Keratinocyte (primary cell): ENCODE results near the gene COL8A1. TPM values are rescaled to one million over a fixed set of nuclear protein-coding genes. Genes with fewer than 3 reads are reported as not detected.

Experiments
- DNase-seq: peaks from one replicate; pipeline ENCODE4 v3.0.0-alpha.2; 2011; ENCODE audit warnings: low read depth, missing footprints, low spot score
- FAIRE-seq: peaks from 2 replicates; lab custom pipeline; 2011; peaks lifted over from hg19 to GRCh38; lab: Jason Lieb, UNC
- H2AFZ ChIP-seq: 2 replicates; pipeline ENCODE4 v1.6.0; 2012; ENCODE audit warnings: low read length, control low read depth, inconsistent platforms; ENCODE audit not compliant: control insufficient read depth
- H3K27ac ChIP-seq: 2 replicates; pipeline ENCODE4 v1.5.1; 2011; ENCODE audit warnings: low read length; ENCODE audit not compliant: control insufficient read depth, insufficient read depth
- H3K27me3 ChIP-seq: 3 replicates; pipeline ENCODE4 v1.6.0; 2011; ENCODE audit warnings: low read length; ENCODE audit not compliant: control insufficient read depth, insufficient read depth; ENCODE audit errors: extremely low read depth
- H3K36me3 ChIP-seq, 2 experiments: 2 replicates in 1 of 2; 3 replicates in 1 of 2; pipeline ENCODE4 v1.5.1; 2011; ENCODE audit warnings: low read length in 2 of 2, mild to moderate bottlenecking in 1 of 2; ENCODE audit not compliant: control insufficient read depth in 2 of 2, insufficient read depth in 2 of 2; ENCODE audit errors: extremely low read depth in 1 of 2
- H3K4me1 ChIP-seq: 3 replicates; pipeline ENCODE4 v1.5.1; 2011; ENCODE audit warnings: low read length; ENCODE audit not compliant: control insufficient read depth, insufficient read depth; ENCODE audit errors: extremely low read depth
- H3K4me2 ChIP-seq: 3 replicates; pipeline ENCODE4 v1.6.0; 2011; ENCODE audit warnings: low read depth, low read length; ENCODE audit not compliant: control insufficient read depth, insufficient read depth; ENCODE audit errors: extremely low read depth
- H3K4me3 ChIP-seq, 3 experiments: fragments of 200-600 bp in 1 of 3; sonication (generic) in 1 of 3; 2 replicates in 2 of 3; 3 replicates in 1 of 3; pipeline ENCODE4 v1.5.1; 2011 to 2016; ENCODE audit warnings: low read length in 3 of 3, mild to moderate bottlenecking in 3 of 3, control low read depth in 2 of 3, inconsistent platforms in 1 of 3, low read depth in 1 of 3, mixed read lengths in 1 of 3, mixed run types in 1 of 3, moderate library complexity in 1 of 3; ENCODE audit not compliant: control insufficient read depth in 2 of 3, insufficient read depth in 2 of 3; ENCODE audit errors: extremely low read depth in 1 of 3
- H3K79me2 ChIP-seq: 2 replicates; pipeline ENCODE4 v1.6.0; 2012; ENCODE audit warnings: low read length; ENCODE audit not compliant: control insufficient read depth, insufficient read depth
- H3K9ac ChIP-seq: 3 replicates; pipeline ENCODE4 v1.6.0; 2011; ENCODE audit warnings: low read length; ENCODE audit not compliant: control insufficient read depth, insufficient read depth; ENCODE audit errors: extremely low read depth
- H3K9me1 ChIP-seq: 3 replicates; pipeline ENCODE4 v1.6.0; 2011; ENCODE audit warnings: low read length; ENCODE audit not compliant: control insufficient read depth, insufficient read depth; ENCODE audit errors: extremely low read depth
- H3K9me3 ChIP-seq: 2 replicates; pipeline ENCODE4 v1.5.1; 2012; ENCODE audit warnings: low read depth, low read length; ENCODE audit not compliant: control insufficient read depth
- H4K20me1 ChIP-seq: 3 replicates; pipeline ENCODE4 v1.6.0; 2011; ENCODE audit warnings: low read length; ENCODE audit not compliant: control insufficient read depth, insufficient read depth; ENCODE audit errors: extremely low read depth
- EZH2 ChIP-seq: IDR thresholded peaks from one replicate; pipeline ENCODE4 v1.6.1; 2012; ENCODE audit warnings: inconsistent platforms, mild to moderate bottlenecking, low read length, moderate library complexity
- dilution Hi-C: fragments of 300-500 bp; cut with MboI; formaldehyde crosslinking; loops from one replicate; pipeline ENCODE4 v1.7.0; 2020; ENCODE audit warnings: low sequenced_read_pairs; ENCODE audit not compliant: extremely low pct_ligation_motif_present
- polyA plus RNA-seq, 5 experiments: library from polyadenylated mRNA; depleted of rRNA in 3 of 5; stranded (reverse) in 3 of 5; stranded (forward) in 1 of 5; unstranded in 1 of 5; fragments of >200 nt; gene quantifications; 1 replicate in 1 of 5; 2 replicates in 3 of 5; 3 replicates in 1 of 5; pipeline versions ENCODE4 v1.2.1 to v1.2.3, GENCODE V29; 2011 to 2012; ENCODE audit warnings: missing spikeins in 2 of 5, low read depth in 1 of 5, low replicate concordance in 1 of 5
- TF ChIP-seq, protein P1 (sequence below), 3 experiments: IDR thresholded peaks in 1 of 3; conservative IDR thresholded peaks in 1 of 3; optimal IDR thresholded peaks in 1 of 3; 2 replicates in 2 of 3; 3 replicates in 1 of 3; pipeline versions ENCODE3 to v1.5.1; 2011; ENCODE audit warnings: low read length in 3 of 3, mild to moderate bottlenecking in 3 of 3, moderate library complexity in 2 of 3, control low read depth in 1 of 3, inconsistent platforms in 1 of 3; ENCODE audit not compliant: insufficient read depth in 2 of 3; ENCODE audit errors: extremely low read depth in 1 of 3

Gene COL8A1
- polyA plus RNA-seq, 1 donor (not counting 4 experiments of a cell fraction or from before 2014, with no cell fraction given) = 102 TPM

GRCh38 chr3:99747915-99748314 lies 109.5 kb downstream of the COL8A1 start:
- H2AFZ ChIP-seq = peak overlapping the region; percentile 56
- DNase-seq (no peak), FAIRE-seq (peak; percentile 55)
- H3K4me1 ChIP-seq = peaks cover 17% of the 10 kb centered on the region
- no peaks in the 10 kb centered on the region for H4K20me1 ChIP-seq
- no peaks in the 10 kb centered on the region for H3K27me3 ChIP-seq
- dilution Hi-C loops = no loop called here
- H3K4me3 ChIP-seq = no peak overlapping the region
- no peaks in the 10 kb centered on the region for H3K9me1 ChIP-seq
- no peak overlapping the region for H3K9ac ChIP-seq
- H3K4me2 ChIP-seq = peak overlapping the region; percentile 29
- H3K9me3 ChIP-seq = no peaks in the 10 kb centered on the region
- H3K79me2 ChIP-seq = no peaks in the 10 kb centered on the region
- peaks cover 0 to 5% of the 10 kb centered on the region in 2 experiments for H3K36me3 ChIP-seq
- no peak overlapping the region for H3K27ac ChIP-seq
- TF ChIP-seq EZH2 = no peak
- TF ChIP-seq, protein P1, sequence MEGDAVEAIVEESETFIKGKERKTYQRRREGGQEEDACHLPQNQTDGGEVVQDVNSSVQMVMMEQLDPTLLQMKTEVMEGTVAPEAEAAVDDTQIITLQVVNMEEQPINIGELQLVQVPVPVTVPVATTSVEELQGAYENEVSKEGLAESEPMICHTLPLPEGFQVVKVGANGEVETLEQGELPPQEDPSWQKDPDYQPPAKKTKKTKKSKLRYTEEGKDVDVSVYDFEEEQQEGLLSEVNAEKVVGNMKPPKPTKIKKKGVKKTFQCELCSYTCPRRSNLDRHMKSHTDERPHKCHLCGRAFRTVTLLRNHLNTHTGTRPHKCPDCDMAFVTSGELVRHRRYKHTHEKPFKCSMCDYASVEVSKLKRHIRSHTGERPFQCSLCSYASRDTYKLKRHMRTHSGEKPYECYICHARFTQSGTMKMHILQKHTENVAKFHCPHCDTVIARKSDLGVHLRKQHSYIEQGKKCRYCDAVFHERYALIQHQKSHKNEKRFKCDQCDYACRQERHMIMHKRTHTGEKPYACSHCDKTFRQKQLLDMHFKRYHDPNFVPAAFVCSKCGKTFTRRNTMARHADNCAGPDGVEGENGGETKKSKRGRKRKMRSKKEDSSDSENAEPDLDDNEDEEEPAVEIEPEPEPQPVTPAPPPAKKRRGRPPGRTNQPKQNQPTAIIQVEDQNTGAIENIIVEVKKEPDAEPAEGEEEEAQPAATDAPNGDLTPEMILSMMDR (optimal IDR thresholded peaks at IDR 0.05 in 1 of 3, IDR thresholded peaks at IDR 0.05 in 1 of 3, conservative IDR thresholded peaks at IDR 0.05 in 1 of 3; ENCODE audit: extremely low read depth in 1 of 3, insufficient read depth in 2 of 3, low read length in 3 of 3) = peak; percentile 43 to 60 (median 45)

DNA sequence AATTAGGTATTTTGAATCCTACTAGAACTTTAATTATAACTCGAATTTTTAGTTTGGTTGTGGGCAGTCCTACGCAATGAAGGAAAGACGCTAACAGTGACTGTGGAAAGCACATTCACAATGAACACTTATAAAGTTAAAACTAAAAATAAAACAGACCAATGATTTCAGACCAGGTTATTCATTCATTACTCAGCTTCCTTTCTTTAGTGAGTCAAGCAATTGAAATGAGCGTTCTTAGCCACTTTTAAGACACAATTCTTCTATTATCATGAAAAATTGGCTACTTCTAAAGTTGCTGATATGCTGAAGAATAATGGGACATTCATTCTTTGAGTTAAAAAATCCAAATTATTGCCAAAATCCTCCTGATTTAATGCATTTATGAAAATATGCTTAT lies 113.3 kb downstream of the COL8A1 start:
- H3K4me3 ChIP-seq = no peak overlapping the region
- peaks cover 21% of the 10 kb centered on the region for H3K4me1 ChIP-seq
- peak overlapping the region; percentile 68 for H3K4me2 ChIP-seq
- DNase-seq = no peak
- no peak overlapping the region for H3K9ac ChIP-seq
- no peaks in the 10 kb centered on the region for H4K20me1 ChIP-seq
- no peaks in the 10 kb centered on the region for H3K9me1 ChIP-seq
- peak overlapping the region; percentile 13 for H2AFZ ChIP-seq
- H3K27ac ChIP-seq = peak overlapping the region; percentile 46
- H3K9me3 ChIP-seq = no peaks in the 10 kb centered on the region
- dilution Hi-C loops = loop anchor here (25.0 kb wide), 1 partner anchor 739 kb away; no protein-coding TSS in a partner anchor
- H3K79me2 ChIP-seq = no peaks in the 10 kb centered on the region
- peak; percentile 23 for FAIRE-seq
- no peaks in the 10 kb centered on the region for H3K36me3 ChIP-seq
- H3K27me3 ChIP-seq = no peaks in the 10 kb centered on the region
- TF ChIP-seq EZH2 = no peak
- TF ChIP-seq, protein P1 (optimal IDR thresholded peaks at IDR 0.05 in 1 of 3, IDR thresholded peaks at IDR 0.05 in 1 of 3, conservative IDR thresholded peaks at IDR 0.05 in 1 of 3; ENCODE audit: extremely low read depth in 1 of 3, insufficient read depth in 2 of 3, low read length in 3 of 3) = no peak
